Neural progenitor cell (in vitro differentiated cells): ENCODE data around the gene LRP5.

ENCODE experiments used
- CTCF ChIP-seq: fragments of 200-600 bp; sonication (generic); IDR thresholded peaks from 2 replicates; pipeline ENCODE4 v1.5.1; 2017; ENCODE audit warnings: antibody characterized with exemption, mild to moderate bottlenecking
- EZH2 ChIP-seq: fragments of 200-600 bp; sonication (generic); IDR thresholded peaks from 2 replicates; pipeline ENCODE4 v1.6.1; 2017; ENCODE audit warnings: antibody characterized with exemption, mild to moderate bottlenecking, moderate library complexity
- EZH2phosphoT487 ChIP-seq: fragments of 200-600 bp; sonication (generic); IDR thresholded peaks from 2 replicates; pipeline ENCODE4 v1.6.1; 2017; ENCODE audit warnings: antibody characterized with exemption

- TF ChIP-seq CTCF: no peak
- no peak for TF ChIP-seq EZH2
- no peak for TF ChIP-seq EZH2phosphoT487
Observed at GRCh38 chr11:68444566-68444965, 132.2 kb downstream of the LRP5 start.
